Effector CD4-positive, alpha-beta T cell (primary cell): ENCODE data around the gene ATG7.

ENCODE experiments used
- DNase-seq: peaks from one replicate; pipeline ENCODE4 v3.0.0-alpha.2; 2020

The ATG7 gene

DNA sequence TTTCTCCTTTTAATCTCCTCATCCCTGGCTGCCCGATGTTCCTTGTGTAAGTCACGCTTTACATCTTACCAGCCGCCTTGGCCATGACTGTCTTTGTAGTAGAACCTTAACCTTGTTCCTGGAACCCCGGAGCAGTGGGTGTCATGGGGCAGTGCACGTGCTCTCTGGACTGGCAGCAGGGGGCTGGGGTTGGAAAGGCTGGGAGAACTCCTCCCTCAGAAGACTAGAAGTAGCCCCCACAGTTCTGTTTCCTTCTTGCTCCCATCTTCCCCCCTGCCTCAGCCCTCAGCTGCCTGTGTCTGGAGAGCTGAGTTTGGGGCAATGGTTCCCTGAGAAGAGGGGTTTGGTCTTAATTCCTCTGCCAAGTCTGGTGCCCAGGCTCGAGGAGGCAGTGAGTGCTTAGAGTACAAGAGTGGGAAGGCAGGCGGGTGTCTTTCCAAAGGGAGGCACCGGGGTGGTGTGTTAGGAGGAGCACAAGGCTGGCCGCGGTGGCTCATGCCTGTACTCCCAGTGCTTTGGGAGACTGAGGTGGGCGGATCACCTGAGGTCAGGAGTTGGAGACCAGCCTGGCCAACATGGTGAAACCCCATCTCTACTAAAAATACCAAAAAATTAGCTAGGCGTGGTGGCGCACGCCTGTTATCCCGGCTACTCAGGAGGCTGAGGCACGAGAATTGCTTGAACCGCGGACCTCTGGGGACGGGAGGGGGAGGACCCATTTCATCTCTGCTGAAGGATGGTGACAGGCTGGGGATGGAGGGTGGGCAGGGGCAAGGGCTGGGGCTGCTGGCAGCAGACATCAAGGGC, 271.1 kb downstream of the ATG7 start:
- no peak for DNase-seq

- DNase-seq: no peak
Measured at GRCh38 chr3:11543948-11544387, 271.8 kb downstream of the ATG7 start.

GRCh38 chr3:11544412-11545181, 272.4 kb downstream of the ATG7 start:
- no peak for DNase-seq

GRCh38 chr3:11545186-11545851, 273.1 kb downstream of the ATG7 start:
- no peak for DNase-seq

DNA sequence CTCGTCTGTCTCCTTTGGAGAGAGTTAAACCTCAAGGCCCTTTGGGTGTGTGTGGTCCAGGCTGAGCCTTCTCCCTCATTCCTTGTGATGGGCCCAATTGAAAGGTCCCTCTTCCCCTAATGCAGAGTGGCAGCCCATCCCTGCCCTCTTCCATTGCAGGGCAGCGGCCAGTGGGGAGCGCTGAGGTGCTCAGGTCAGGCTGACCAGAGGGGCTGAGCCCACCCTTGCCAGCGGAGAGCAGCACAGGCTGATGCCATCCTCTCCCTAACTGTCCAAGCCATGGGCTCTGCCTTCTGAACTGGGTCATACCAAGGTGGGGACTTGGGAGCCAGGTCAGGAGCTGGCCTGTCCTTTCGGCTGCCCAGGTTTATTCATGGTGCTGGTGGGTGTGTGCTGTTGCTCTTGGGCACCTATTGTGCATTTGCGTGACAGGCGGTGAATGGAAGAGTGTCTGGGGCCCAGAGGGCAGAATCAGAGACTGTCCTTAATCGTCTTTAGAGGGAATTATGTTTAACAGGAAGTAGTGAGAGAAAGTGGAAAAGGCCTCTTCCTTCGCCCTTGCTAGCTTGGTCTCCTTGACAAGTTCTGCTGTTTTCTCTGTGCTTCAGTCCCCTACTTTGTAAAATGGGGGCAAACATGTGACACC, 274.6 kb downstream of the ATG7 start:
- no peak for DNase-seq

DNA sequence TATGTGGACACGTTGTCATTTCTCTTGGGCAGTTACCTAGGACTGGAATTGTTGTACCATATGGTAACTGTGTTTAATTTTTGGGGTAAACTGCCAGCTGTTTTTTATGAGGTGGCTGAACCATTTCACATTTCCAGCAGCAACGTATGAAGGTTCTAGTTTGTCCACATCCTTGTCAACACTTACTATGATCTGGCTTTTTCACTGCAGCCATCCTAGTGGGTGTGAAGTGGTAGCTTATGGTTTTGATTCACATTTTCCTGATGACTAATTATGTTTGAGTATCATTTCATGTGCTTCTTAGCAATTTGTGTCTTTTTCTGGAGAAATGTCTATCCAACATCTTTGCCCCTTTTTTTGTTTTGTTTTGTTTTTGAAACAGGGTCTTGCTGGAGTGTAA, 275.3 kb downstream of the ATG7 start:
- no peak for DNase-seq

GRCh38 chr3:11548721-11549131, 276.5 kb downstream of the ATG7 start:
- no peak for DNase-seq

GRCh38 chr3:11549580-11550140, 277.5 kb downstream of the ATG7 start:
- DNase-seq: no peak

DNA sequence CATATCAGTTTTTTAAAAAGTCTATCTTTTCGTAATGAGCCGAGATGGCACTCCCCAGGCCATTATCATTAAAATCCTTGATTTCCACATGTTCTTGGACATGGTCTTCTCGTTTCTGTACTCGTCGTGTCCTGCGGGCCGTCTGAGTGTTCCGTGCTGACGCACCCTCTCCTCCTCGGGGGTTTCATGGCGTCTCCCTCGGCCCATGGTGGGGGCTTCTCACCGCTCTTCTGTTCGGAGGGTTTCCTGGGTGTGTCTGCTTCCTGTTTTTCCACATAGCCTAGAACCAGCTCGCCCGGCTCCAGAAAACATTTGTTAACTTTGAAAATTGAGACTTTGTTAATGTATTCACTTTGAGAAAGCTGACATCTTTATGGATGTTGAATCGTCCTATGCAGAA, 278.8 kb downstream of the ATG7 start:
- DNase-seq: no peak

DNA sequence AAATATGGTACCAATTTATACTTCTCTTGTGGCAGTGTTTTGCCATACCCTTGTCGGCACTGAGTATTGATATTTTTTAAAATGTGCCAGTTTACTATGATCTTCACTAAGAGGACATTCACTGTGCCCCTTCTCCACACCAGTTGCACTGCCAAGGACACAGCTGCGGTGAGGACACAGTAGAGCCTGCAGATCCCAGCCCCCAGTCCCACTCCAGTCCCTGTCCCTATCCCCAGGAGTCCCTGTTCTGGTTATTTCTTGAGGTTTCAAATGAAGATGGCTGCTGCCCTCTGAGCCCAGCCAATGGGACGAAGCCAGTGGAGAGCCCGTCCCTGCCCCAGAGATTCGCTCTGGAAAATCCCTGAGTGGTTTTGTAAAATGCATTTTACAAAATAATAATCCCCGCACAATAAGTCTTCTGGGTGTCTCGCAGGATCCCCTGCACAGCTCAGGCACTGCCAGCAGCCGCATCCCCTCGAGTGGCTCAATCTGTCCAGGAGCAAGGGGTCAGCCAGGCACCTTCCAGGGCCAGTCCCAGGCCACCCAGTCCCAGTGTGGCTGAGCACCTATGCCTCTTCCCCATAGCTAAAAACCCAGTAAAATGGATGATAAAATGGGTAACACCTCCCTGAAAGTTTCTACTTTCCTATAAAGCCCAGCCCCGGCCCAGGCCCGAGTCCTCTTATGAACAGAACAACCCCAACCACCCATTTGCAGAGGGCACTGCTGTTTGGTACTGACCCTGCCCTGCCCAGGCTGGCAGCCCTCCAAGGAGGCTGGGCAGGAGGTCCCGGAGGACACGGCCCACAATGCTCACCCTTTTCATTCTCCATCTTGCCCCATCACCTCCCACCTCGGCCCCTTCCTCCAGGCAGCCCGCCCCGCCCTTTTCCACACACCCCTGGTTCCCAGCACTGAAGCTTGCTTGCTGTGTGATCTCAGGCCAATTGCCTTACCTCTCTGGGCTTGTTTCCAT, 280.4 kb downstream of the ATG7 start:
- DNase-seq: no peak

DNA sequence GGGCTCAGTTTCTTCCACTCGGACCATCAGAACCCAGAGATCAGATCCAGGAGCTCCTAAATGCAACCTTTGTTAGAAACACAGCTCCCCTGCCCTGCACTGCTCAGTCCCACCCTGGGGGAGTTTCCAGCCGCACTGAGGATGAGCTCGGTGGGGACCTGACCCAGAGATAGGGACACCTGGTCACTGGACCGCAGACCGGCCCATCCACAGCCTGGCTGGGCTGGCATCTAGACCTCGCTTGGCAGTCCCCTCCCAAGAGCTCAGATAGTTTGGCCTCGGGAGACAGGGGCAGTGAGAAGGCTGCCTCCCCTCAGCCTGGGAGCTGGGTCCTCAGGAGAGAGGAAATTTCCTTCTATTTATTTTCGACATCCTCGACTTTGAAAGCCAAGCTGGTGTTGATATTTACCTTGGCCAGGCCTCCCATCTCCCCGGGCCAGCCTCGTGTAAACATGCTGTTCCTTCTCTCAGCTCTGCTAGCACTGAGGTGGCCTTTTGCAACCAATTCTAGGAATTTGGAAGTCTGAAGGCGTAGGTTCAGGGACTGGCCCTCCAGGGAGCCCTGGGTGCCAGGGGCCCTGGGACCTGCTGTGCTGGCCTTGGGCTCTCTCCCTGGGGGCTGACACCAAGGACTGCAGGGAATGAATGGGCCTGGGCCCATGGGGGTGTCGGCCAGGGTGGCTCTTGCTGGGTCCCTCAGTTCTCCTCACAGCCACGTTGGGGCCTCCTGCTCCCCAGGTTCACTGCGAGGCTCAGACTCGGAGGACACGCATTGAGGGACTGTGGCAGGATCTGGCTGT, 281.4 kb downstream of the ATG7 start:
- DNase-seq: no peak

GRCh38 chr3:11554236-11554610, 282.0 kb downstream of the ATG7 start:
- DNase-seq: no peak

DNA sequence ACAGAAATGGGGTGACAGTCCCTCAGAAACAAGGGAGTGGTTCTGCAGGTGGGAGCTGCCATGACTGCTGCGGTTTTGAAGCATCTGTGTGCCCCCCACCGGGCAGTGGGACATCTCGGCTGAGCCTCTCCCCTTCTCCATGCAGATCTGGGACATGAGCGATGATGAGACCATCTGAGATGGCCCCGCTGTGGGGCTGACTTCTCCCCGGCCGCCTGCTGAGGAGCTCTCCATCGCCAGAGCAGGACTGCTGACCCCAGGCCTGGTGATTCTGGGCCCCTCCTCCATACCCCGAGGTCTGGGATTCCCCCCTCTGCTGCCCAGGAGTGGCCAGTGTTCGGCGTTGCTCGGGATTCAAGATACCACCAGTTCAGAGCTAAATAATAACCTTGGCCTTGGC, 282.5 kb downstream of the ATG7 start:
- DNase-seq: no peak

DNA sequence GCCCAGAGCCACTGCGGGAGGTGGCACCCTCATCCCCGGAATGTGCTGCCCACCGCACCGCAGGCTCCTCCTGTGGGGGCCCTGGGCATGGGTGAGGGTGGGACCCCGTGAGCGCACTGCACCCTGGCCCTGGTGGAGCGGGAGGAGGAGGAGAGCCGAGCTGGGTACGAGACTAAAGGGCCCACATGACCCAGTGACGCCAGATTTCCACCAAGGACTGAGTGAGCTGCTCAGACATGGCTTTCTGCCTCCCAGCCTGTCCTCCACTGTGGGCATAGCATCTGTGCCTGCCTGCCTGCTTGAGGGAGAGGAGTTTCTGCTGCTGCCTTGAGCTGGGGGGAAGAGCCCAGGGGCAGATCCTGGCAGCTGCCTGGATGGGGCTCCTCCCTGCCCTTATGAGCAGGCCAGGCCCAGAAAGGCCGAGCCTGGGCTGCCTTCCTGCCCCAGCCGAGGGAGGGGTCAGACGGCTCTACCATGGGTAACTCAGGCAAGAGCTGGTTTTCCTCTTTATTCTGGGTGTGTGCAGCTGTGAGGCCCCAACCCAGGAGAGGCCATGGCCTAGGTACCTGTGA, 283.1 kb downstream of the ATG7 start:
- no peak for DNase-seq

DNA sequence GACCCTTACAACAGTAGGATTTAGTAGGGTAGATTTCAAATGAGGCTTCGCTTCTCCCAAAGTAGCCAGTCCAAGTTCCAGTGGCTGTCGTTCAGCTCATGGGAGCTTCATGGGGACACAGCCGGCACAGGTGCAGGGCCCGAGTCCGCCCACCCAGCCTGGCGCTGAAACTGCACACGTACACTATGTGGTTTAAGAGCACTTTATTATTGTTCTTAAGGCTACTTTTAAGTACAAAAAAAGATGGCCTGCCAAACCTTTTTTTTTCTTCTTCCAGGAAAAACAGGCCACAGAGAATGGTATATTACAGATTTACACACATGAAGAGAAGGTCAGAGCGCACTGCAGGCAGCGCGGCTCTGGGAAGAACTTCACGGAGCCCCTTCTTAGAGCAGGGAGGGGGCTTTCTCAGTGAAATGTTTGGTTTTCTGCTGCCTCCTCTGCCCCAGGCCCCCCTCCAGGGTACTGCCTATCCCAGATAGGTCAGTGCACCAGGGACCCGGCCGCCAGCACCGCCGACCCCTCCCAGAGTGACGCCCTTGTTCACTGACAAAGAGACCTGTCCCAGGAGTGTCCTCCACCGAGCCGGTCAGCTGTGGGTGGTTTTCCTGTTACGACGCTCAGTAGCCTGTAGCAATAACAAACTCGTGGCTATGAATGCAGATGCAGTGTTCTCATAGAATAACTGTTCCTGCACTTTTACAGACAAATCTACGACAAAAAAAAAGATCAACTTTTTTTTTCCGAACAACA, 283.9 kb downstream of the ATG7 start:
- no peak for DNase-seq

DNA sequence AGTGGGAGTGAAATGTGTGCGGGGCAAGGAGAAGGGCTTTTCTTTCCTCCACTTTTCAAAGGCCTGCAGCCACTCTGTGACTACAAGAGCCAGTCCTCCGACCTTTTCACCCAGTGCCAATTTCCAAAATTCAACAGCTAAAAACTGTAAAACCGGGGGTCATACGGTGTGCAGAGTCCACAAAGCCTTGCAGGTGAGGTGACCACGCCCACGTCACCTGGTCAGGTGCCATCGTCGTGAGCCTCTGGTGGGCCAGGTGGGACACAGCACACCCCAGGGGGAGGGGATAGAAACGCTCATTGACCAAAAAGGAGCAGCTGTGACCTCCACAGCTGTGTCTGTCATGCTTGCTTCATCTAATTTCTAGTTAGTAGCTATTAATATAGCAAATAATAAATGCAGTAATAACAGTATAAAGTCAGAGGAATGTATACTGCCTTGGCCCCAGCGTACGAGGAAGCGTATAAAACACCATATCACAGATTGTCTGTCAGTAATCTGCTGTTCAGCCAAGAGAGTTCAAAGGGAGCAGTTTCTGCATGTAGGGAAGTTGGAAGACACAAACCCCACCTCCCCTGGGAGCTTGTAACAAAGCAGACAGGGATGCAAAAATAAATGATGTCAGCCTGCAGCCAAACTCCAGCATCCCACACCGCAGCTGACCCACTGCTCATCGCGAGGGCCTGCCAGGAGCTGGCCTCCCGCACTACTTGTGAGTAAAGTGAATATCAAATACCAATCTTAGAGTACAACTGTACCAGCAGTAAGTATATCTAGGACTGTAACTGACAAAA, 284.9 kb downstream of the ATG7 start:
- DNase-seq: no peak

DNA sequence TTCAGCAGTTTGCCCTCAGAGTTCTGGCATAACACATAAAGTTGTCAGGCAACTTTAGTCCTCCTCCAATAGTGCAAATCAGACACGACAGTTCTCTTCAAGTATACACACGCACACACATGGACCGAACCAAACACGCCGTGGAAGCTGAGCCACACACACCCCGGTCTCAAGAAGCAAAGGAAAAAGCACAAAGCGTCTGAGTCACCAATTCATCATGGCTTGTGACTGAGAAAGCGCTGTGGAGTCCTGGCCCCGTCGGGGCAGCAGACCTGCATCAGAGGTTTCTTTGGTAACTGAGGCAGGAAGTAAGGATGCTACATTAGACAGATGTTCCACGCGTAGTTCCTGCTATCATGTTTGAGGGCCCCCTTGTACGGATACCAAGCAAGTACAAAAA, 285.8 kb downstream of the ATG7 start:
- no peak for DNase-seq

- DNase-seq: no peak
Measured at GRCh38 chr3:11558411-11558903, 286.3 kb downstream of the ATG7 start.
